ENCODE data around the gene S100A2.
"Not testable (repeated sequence)": the region's sequence is repeated elsewhere in the genome, so short reads cannot be mapped to it uniquely, and the experiment has no call there.

S100A2 gene

GRCh38 chr1:153587314-153587713, 21.7 kb upstream of the S100A2 start:
- H3K4me2 ChIP-seq (ENCODE audit: low read length) = no peak overlapping the region
- no peak overlapping the region for H3K4me3 ChIP-seq (ENCODE audit: low read depth, low read length)
- no peaks in the 10 kb centered on the region for H3K9me3 ChIP-seq (ENCODE audit: control insufficient read depth, low read length)
- no peak overlapping the region for H3K9ac ChIP-seq
- no peaks in the 10 kb centered on the region for H3K36me3 ChIP-seq (ENCODE audit: control insufficient read depth, insufficient read depth, low read length)
- H2AFZ ChIP-seq = no peak overlapping the region
- H3K79me2 ChIP-seq = no peaks in the 10 kb centered on the region
- no peaks in the 10 kb centered on the region for H3K27me3 ChIP-seq (ENCODE audit: control insufficient read depth, insufficient read depth, low read length)
- no peaks in the 10 kb centered on the region for H3K4me1 ChIP-seq
- TF ChIP-seq, protein P1, sequence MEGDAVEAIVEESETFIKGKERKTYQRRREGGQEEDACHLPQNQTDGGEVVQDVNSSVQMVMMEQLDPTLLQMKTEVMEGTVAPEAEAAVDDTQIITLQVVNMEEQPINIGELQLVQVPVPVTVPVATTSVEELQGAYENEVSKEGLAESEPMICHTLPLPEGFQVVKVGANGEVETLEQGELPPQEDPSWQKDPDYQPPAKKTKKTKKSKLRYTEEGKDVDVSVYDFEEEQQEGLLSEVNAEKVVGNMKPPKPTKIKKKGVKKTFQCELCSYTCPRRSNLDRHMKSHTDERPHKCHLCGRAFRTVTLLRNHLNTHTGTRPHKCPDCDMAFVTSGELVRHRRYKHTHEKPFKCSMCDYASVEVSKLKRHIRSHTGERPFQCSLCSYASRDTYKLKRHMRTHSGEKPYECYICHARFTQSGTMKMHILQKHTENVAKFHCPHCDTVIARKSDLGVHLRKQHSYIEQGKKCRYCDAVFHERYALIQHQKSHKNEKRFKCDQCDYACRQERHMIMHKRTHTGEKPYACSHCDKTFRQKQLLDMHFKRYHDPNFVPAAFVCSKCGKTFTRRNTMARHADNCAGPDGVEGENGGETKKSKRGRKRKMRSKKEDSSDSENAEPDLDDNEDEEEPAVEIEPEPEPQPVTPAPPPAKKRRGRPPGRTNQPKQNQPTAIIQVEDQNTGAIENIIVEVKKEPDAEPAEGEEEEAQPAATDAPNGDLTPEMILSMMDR (IDR thresholded peaks at IDR 0.05) = no peak
- peak overlapping the region; percentile 6 for H3K27ac ChIP-seq

DNA sequence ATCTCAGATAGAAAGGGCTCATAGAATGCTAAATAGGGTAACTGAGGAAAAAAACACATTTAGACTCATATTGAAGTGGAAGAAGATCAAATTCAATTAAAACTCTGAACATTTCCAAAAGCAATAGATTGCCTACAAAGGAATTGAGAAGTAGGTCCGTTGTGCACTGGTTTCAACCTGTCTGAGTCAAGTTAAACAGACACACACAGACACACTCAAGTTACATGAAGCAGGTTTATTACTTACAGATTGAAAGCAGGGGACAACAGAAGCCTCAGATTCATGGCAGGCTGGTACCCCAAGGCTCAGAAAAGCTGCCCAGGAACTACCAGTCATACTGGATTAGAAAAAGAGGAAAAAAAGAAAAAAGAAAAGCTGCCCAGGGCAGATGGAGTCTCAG, 20.7 kb upstream of the S100A2 start:
- Histone ChIP-seq H3K36me3 (ENCODE audit: control insufficient read depth, insufficient read depth, low read length) (no peaks in the 10 kb centered on the region), H3K4me2 (ENCODE audit: low read length) (no peak overlapping the region), H3K27me3 (ENCODE audit: control insufficient read depth, insufficient read depth, low read length) (no peaks in the 10 kb centered on the region), H3K9me3 (ENCODE audit: control insufficient read depth, low read length) (no peaks in the 10 kb centered on the region), H3K9ac (no peak overlapping the region), H3K4me1 (no peaks in the 10 kb centered on the region), H3K4me3 (ENCODE audit: low read depth, low read length) (no peak overlapping the region), H2AFZ (no peak overlapping the region), H3K27ac (no peak overlapping the region), H3K79me2 (no peaks in the 10 kb centered on the region)
- TF ChIP-seq, protein P1 (IDR thresholded peaks at IDR 0.05) = no peak

- H3K27me3 ChIP-seq (ENCODE audit: control insufficient read depth, insufficient read depth, low read length) = no peaks in the 10 kb centered on the region
- H3K27ac ChIP-seq = no peak overlapping the region
- H3K9ac ChIP-seq = no peak overlapping the region
- TF ChIP-seq, protein P1 (IDR thresholded peaks at IDR 0.05) = no peak
- H3K79me2 ChIP-seq = no peaks in the 10 kb centered on the region
- H3K9me3 ChIP-seq (ENCODE audit: control insufficient read depth, low read length) = no peaks in the 10 kb centered on the region
- H3K4me2 ChIP-seq (ENCODE audit: low read length) = no peak overlapping the region
- no peaks in the 10 kb centered on the region for H3K4me1 ChIP-seq
- H3K4me3 ChIP-seq (ENCODE audit: low read depth, low read length) = no peak overlapping the region
- H3K36me3 ChIP-seq (ENCODE audit: control insufficient read depth, insufficient read depth, low read length) = no peaks in the 10 kb centered on the region
- H2AFZ ChIP-seq = no peak overlapping the region
Measured at GRCh38 chr1:153585006-153585405, 19.4 kb upstream of the S100A2 start.

DNA sequence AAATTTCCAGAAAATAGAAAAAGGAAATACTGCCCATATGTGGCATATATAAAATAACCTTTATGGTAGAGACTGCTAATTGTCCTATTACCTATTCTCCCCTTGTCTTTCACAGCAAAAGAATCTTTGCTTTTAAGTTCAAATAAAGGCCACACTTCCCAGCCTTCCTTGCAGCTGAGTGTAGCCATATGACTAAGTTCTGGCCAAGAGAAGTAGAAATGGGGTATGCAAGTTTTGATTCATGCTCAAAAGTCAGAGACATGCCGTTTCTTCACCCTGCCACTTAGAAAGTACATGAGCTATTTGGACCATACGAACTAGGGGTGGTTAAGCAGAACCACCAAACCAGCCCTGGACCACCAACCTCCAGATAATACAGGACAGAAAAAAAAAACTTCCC, 18.3 kb upstream of the S100A2 start:
- Histone ChIP-seq H3K27ac (no peak overlapping the region), H3K9ac (no peak overlapping the region), H3K9me3 (ENCODE audit: control insufficient read depth, low read length) (no peaks in the 10 kb centered on the region), H3K4me1 (no peaks in the 10 kb centered on the region), H3K4me3 (ENCODE audit: low read depth, low read length) (no peak overlapping the region), H3K4me2 (ENCODE audit: low read length) (no peak overlapping the region), H2AFZ (no peak overlapping the region), H3K79me2 (no peaks in the 10 kb centered on the region), H3K36me3 (ENCODE audit: control insufficient read depth, insufficient read depth, low read length) (no peaks in the 10 kb centered on the region), H3K27me3 (ENCODE audit: control insufficient read depth, insufficient read depth, low read length) (no peaks in the 10 kb centered on the region)
- TF ChIP-seq, protein P1 (IDR thresholded peaks at IDR 0.05) = no peak

- not testable (repeated sequence) for H3K36me3 ChIP-seq (ENCODE audit: control insufficient read depth, insufficient read depth, low read length); H3K4me1 ChIP-seq; H3K4me3 ChIP-seq (ENCODE audit: low read depth, low read length); H3K9ac ChIP-seq; H2AFZ ChIP-seq; H3K27me3 ChIP-seq (ENCODE audit: control insufficient read depth, insufficient read depth, low read length); H3K79me2 ChIP-seq; H3K9me3 ChIP-seq (ENCODE audit: control insufficient read depth, low read length); H3K27ac ChIP-seq; H3K4me2 ChIP-seq (ENCODE audit: low read length)
Measured at GRCh38 chr1:153583514-153583913, 17.9 kb upstream of the S100A2 start.

DNA sequence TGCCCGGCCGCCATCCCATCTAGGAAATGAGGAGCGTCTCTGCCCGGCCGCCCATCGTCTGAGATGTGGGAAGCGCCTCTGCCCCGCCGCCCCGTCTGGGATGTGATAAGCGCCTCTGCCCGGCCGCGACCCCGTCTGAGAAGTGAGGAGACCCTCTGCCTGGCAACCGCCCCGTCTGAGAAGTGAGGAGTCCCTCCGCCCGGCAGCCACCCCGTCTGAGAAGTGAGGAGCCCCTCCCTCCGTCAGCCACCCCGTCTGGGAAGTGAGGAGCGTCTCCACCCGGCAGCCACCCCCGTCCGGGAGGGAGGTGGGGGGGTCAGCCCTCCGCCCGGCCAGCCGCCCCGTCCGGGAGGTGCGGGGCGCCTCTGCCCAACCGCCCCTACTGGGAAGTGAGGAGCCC, 17.2 kb upstream of the S100A2 start:
- H3K9me3 ChIP-seq (ENCODE audit: control insufficient read depth, low read length); H3K4me1 ChIP-seq; H3K4me2 ChIP-seq (ENCODE audit: low read length); H2AFZ ChIP-seq; H3K79me2 ChIP-seq; H3K27me3 ChIP-seq (ENCODE audit: control insufficient read depth, insufficient read depth, low read length); H3K27ac ChIP-seq; H3K4me3 ChIP-seq (ENCODE audit: low read depth, low read length); H3K9ac ChIP-seq; H3K36me3 ChIP-seq (ENCODE audit: control insufficient read depth, insufficient read depth, low read length): not testable (repeated sequence)
